Measurements from ENCODE around the gene TYW5.
"Not testable (repeated sequence)": the region's sequence is repeated elsewhere in the genome, so short reads cannot be mapped to it uniquely, and the experiment has no call there.

The TYW5 gene

GRCh38 chr2:199926806-199927205, 28.5 kb downstream of the TYW5 start:
- no peak for TF ChIP-seq CTCF (IDR thresholded peaks at IDR 0.05; ENCODE audit: extremely low read depth, missing control alignments)
- no peak for DNase-seq (ENCODE audit: low spot score)

GRCh38 chr2:199923924-199924323, 31.4 kb downstream of the TYW5 start:
- no peak for DNase-seq (ENCODE audit: low spot score)

GRCh38 chr2:199922856-199923255, 32.4 kb downstream of the TYW5 start:
- no peak for DNase-seq (ENCODE audit: low spot score)
- TF ChIP-seq CTCF (IDR thresholded peaks at IDR 0.05; ENCODE audit: extremely low read depth, missing control alignments): no peak

More at GRCh38 chr2:199923924-199924323, 31.4 kb downstream of the TYW5 start:
- no peak for TF ChIP-seq CTCF (IDR thresholded peaks at IDR 0.05; ENCODE audit: extremely low read depth, missing control alignments)

- no peak for DNase-seq (ENCODE audit: low spot score)
Observed at GRCh38 chr2:199916980-199917379, 38.3 kb downstream of the TYW5 start.

GRCh38 chr2:199914372-199914958, 40.8 kb downstream of the TYW5 start:
- no peak for DNase-seq (ENCODE audit: low spot score)

More at GRCh38 chr2:199916980-199917379, 38.3 kb downstream of the TYW5 start:
- TF ChIP-seq CTCF (IDR thresholded peaks at IDR 0.05; ENCODE audit: extremely low read depth, missing control alignments): no peak

GRCh38 chr2:199912553-199913114, 42.7 kb downstream of the TYW5 start:
- DNase-seq (ENCODE audit: low spot score): not testable (repeated sequence)

More at GRCh38 chr2:199914372-199914958, 40.8 kb downstream of the TYW5 start:
- TF ChIP-seq CTCF (IDR thresholded peaks at IDR 0.05; ENCODE audit: extremely low read depth, missing control alignments): no peak

- TF ChIP-seq CTCF (IDR thresholded peaks at IDR 0.05; ENCODE audit: extremely low read depth, missing control alignments): no peak
- no peak for DNase-seq (ENCODE audit: low spot score)
Observed at GRCh38 chr2:199911877-199912161, 43.5 kb downstream of the TYW5 start.
